HepG2 (cell line): ENCODE data around the gene PAX7.

Experiments
- CBX1 ChIP-seq: IDR thresholded peaks from one replicate; pipeline ENCODE4 v1.6.1; 2016; ENCODE audit warnings: antibody characterized with exemption, low read depth
- POLR2A ChIP-seq, 2 experiments: IDR thresholded peaks; 2 replicates each; pipeline ENCODE4 v1.6.1; 2011; ENCODE audit warnings: low read depth in 2 of 2, low read length in 2 of 2, mild to moderate bottlenecking in 1 of 2, moderate library complexity in 1 of 2; ENCODE audit not compliant: insufficient read depth in 1 of 2
- RFX5 ChIP-seq: IDR thresholded peaks from 2 replicates; pipeline ENCODE4 v1.6.1; 2011; ENCODE audit warnings: low read depth, low read length, improper control_type of control experiment
- TBL1XR1 ChIP-seq: fragments of 150-350 bp; IDR thresholded peaks from 2 replicates; pipeline ENCODE4 v1.6.1; 2014; ENCODE audit warnings: borderline replicate concordance, low read length; ENCODE audit not compliant: partially characterized antibody
- TF ChIP-seq, protein P1 (sequence below): sonication (generic); formaldehyde crosslinking; IDR thresholded peaks from 2 replicates; pipeline ENCODE4 v1.9.0; 2021; ENCODE audit warnings: missing genetic modification reagents, borderline replicate concordance

DNA sequence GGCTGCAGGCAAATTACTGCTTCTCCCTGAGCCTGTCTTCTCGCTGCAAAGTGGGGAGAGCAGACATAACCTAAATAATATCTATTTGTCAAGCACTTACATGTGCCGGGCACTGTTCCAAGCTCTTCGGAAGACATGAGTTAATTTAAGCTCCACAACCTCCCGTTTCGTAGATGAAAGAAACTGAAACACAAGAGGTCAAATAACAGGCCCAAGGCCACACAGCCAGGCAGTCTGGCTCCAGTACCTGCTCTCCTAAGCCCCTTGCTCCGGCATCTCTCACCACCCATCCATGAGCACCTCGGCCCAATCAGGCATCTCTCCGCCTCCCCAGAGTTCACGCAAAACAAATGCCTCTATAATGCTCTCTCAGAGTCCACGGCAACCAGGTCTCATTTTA is 163.4 kb downstream of the PAX7 start:
- TF ChIP-seq RFX5 (no peak), CBX1 (no peak), POLR2A (IDR thresholded peaks at IDR 0.05; ENCODE audit: insufficient read depth in 1 of 2, low read depth in 2 of 2, low read length in 2 of 2) (no peak), TBL1XR1 (no peak)
- TF ChIP-seq, protein P1, sequence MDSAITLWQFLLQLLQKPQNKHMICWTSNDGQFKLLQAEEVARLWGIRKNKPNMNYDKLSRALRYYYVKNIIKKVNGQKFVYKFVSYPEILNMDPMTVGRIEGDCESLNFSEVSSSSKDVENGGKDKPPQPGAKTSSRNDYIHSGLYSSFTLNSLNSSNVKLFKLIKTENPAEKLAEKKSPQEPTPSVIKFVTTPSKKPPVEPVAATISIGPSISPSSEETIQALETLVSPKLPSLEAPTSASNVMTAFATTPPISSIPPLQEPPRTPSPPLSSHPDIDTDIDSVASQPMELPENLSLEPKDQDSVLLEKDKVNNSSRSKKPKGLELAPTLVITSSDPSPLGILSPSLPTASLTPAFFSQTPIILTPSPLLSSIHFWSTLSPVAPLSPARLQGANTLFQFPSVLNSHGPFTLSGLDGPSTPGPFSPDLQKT (CRISPR knock-in tag): no peak
